HG03460 (cell line): Measurements from ENCODE around the gene ENO2.

Experiments used
- ATAC-seq: cut with Tn5 transposase; IDR thresholded peaks from one replicate; pipeline ENCODE4 v1.9.1; 2021; ENCODE audit not compliant: unreplicated experiment

The ENO2 gene

GRCh38 chr12:6959058-6959804 lies 44.9 kb downstream of the ENO2 start:
- ATAC-seq = peak; percentile 49

- ATAC-seq = no peak
Measured at GRCh38 chr12:6959805-6960592, 45.6 kb downstream of the ENO2 start.

GRCh38 chr12:6960593-6961277 lies 46.4 kb downstream of the ENO2 start:
- ATAC-seq = no peak

- ATAC-seq = no peak
Measured at GRCh38 chr12:6961278-6961694, 46.9 kb downstream of the ENO2 start.

GRCh38 chr12:6961695-6962284 lies 47.4 kb downstream of the ENO2 start:
- no peak for ATAC-seq

GRCh38 chr12:6962285-6963015 lies 48.1 kb downstream of the ENO2 start:
- no peak for ATAC-seq

- ATAC-seq = no peak
Measured at GRCh38 chr12:6963016-6963731, 48.8 kb downstream of the ENO2 start.

- ATAC-seq = no peak
Measured at GRCh38 chr12:6963791-6964413, 49.5 kb downstream of the ENO2 start.

GRCh38 chr12:6964605-6965025 lies 50.2 kb downstream of the ENO2 start:
- no peak for ATAC-seq

GRCh38 chr12:6965026-6965661 lies 50.8 kb downstream of the ENO2 start:
- no peak for ATAC-seq

- ATAC-seq = no peak
Measured at GRCh38 chr12:6965714-6966113, 51.3 kb downstream of the ENO2 start.

- ATAC-seq = no peak
Measured at GRCh38 chr12:6966351-6966750, 52.0 kb downstream of the ENO2 start.

- no peak for ATAC-seq
Measured at GRCh38 chr12:6967651-6968100, 53.3 kb downstream of the ENO2 start.

GRCh38 chr12:6968426-6968825 lies 54.0 kb downstream of the ENO2 start:
- ATAC-seq = no peak

GRCh38 chr12:6970096-6970527 lies 55.7 kb downstream of the ENO2 start:
- peak; percentile 7 for ATAC-seq
